Gastrocnemius medialis (tissue), 4 donors: ENCODE results near the gene THEMIS2. TPM values are rescaled to one million over a fixed set of nuclear protein-coding genes. Genes with fewer than 3 reads are reported as not detected.

Source experiments
- ATAC-seq, 2 donors: fragments of 150-250 bp; one replicate each; pipeline ENCODE4 v1.9.1; 2016
- DNase-seq, 2 donors: peaks; one replicate each; pipeline ENCODE4 v3.0.0-alpha.2; 2019
- H3K27ac ChIP-seq, 4 donors: fragments of 200-600 bp; sonication (generic); 1 replicate in 1 of 4; 2 replicates in 3 of 4; pipeline ENCODE4 v1.5.1; 2016 to 2018; ENCODE audit warnings: mild to moderate bottlenecking in 2 of 4, moderate library complexity in 1 of 4
- H3K27me3 ChIP-seq, 3 donors: fragments of 200-600 bp; sonication (generic) in 2 of 3; 1 replicate in 1 of 3; 2 replicates in 2 of 3; pipeline versions ENCODE4 v1.5.1 to v1.6.0; 2016 to 2019; ENCODE audit warnings: mild to moderate bottlenecking in 1 of 3, moderate library complexity in 1 of 3
- H3K36me3 ChIP-seq, 2 donors: fragments of 200-600 bp; sonication (generic) in 1 of 2; one replicate each; pipeline ENCODE4 v1.5.1; 2017 to 2018
- H3K4me1 ChIP-seq, 2 donors: fragments of 200-600 bp; sonication (generic) in 1 of 2; one replicate each; pipeline ENCODE4 v1.5.1; 2016 to 2017; ENCODE audit warnings: mild to moderate bottlenecking in 2 of 2
- H3K4me3 ChIP-seq, 4 donors: fragments of 200-600 bp; sonication (generic) in 3 of 4; 1 replicate in 1 of 4; 2 replicates in 3 of 4; pipeline ENCODE4 v1.5.1; 2016 to 2019; ENCODE audit warnings: mild to moderate bottlenecking in 2 of 4
- H3K9me3 ChIP-seq, 3 donors: fragments of 200-600 bp; sonication (generic) in 2 of 3; 1 replicate in 1 of 3; 2 replicates in 2 of 3; pipeline ENCODE4 v1.5.1; 2016 to 2019
- POLR2A ChIP-seq, 2 donors: fragments of 450-650 bp; IDR thresholded peaks; one replicate each; pipeline ENCODE4 v1.6.1; 2017; ENCODE audit warnings: antibody characterized with exemption in 2 of 2, mild to moderate bottlenecking in 2 of 2, moderate library complexity in 2 of 2
- in situ Hi-C, 4 donors: fragments of 200-750 bp; cut with MboI; loops; one replicate each; pipeline versions ENCODE4 v1.15.0 to v1.8.0; 2017; ENCODE audit warnings: low sequenced_read_pairs in 4 of 4
- intact Hi-C: fragments of 100-400 bp; cut with DNase I; formaldehyde crosslinking; loops from one replicate; pipeline ENCODE4 v1.15.1; 2023; ENCODE audit warnings: low total_unique reads
- total RNA-seq, 4 donors: library from RNA; depleted of rRNA; stranded (reverse); fragments of >200 nt; gene quantifications; one replicate each; pipeline versions ENCODE4 v1.1.0 to v1.2.3, GENCODE V29; 2016
- TF ChIP-seq, protein P1 (sequence below), 5 experiments: fragments of 450-650 bp in 3 of 5; fragments of 200-600 bp in 2 of 5; sonication (generic) in 2 of 5; IDR thresholded peaks in 4 of 5; conservative IDR thresholded peaks in 1 of 5; 1 replicate in 4 of 5; 2 replicates in 1 of 5; pipeline ENCODE4 v1.5.1; 2016 to 2019; ENCODE audit warnings: antibody characterized with exemption in 5 of 5, mild to moderate bottlenecking in 3 of 5, moderate library complexity in 3 of 5

The THEMIS2 gene
- total RNA-seq, 4 donors from 2014 or later: 2.3 to 10.8 (median 7.6) TPM

- DNase-seq (no peak), ATAC-seq (no peak)
- H3K4me1 ChIP-seq: no peaks in the 10 kb centered on the region
- intact Hi-C loops: no loop called here
- TF ChIP-seq POLR2A (IDR thresholded peaks at IDR 0.05): no peak
- TF ChIP-seq, protein P1, sequence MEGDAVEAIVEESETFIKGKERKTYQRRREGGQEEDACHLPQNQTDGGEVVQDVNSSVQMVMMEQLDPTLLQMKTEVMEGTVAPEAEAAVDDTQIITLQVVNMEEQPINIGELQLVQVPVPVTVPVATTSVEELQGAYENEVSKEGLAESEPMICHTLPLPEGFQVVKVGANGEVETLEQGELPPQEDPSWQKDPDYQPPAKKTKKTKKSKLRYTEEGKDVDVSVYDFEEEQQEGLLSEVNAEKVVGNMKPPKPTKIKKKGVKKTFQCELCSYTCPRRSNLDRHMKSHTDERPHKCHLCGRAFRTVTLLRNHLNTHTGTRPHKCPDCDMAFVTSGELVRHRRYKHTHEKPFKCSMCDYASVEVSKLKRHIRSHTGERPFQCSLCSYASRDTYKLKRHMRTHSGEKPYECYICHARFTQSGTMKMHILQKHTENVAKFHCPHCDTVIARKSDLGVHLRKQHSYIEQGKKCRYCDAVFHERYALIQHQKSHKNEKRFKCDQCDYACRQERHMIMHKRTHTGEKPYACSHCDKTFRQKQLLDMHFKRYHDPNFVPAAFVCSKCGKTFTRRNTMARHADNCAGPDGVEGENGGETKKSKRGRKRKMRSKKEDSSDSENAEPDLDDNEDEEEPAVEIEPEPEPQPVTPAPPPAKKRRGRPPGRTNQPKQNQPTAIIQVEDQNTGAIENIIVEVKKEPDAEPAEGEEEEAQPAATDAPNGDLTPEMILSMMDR (IDR thresholded peaks at IDR 0.05 in 4 of 5, conservative IDR thresholded peaks at IDR 0.05 in 1 of 5): no peak
- H3K4me3 ChIP-seq: no peak overlapping the region
- H3K27me3 ChIP-seq: no peaks in the 10 kb centered on the region
- in situ Hi-C loops: no loop called here
- H3K9me3 ChIP-seq: no peaks in the 10 kb centered on the region
- no peaks in the 10 kb centered on the region for H3K36me3 ChIP-seq
- no peak overlapping the region for H3K27ac ChIP-seq
Observed at GRCh38 chr1:27879374-27880082, 7.2 kb downstream of the THEMIS2 start.

DNA sequence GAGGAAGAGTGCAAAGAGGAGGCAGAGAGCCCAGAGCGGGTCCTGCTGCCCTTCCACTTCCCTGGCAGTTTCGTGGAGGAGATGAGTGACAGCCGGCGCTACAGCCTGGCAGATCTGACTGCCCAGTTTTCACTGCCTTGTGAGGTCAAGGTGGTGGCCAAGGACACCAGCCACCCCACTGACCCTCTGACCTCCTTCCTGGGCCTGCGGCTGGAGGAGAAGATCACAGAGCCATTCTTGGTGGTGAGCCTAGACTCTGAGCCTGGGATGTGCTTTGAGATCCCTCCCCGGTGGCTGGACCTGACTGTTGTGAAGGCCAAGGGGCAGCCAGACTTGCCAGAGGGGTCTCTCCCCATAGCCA, 10.2 kb downstream of the THEMIS2 start:
- Histone ChIP-seq H3K9me3 (no peaks in the 10 kb centered on the region), H3K27me3 (no peaks in the 10 kb centered on the region), H3K36me3 (no peaks in the 10 kb centered on the region), H3K4me1 (no peaks in the 10 kb centered on the region), H3K27ac (no peak overlapping the region), H3K4me3 (no peak overlapping the region)
- ATAC-seq (no peak), DNase-seq (no peak)
- TF ChIP-seq POLR2A (IDR thresholded peaks at IDR 0.05): no peak
- TF ChIP-seq, protein P1 (IDR thresholded peaks at IDR 0.05 in 4 of 5, conservative IDR thresholded peaks at IDR 0.05 in 1 of 5): no peak
- intact Hi-C loops: no loop called here
- in situ Hi-C loops: no loop called here

GRCh38 chr1:27883536-27883935, 11.2 kb downstream of the THEMIS2 start:
- no peaks in the 10 kb centered on the region for H3K27me3 ChIP-seq
- H3K36me3 ChIP-seq: no peaks in the 10 kb centered on the region
- no peak for DNase-seq
- TF ChIP-seq, protein P1 (IDR thresholded peaks at IDR 0.05 in 4 of 5, conservative IDR thresholded peaks at IDR 0.05 in 1 of 5): no peak
- H3K27ac ChIP-seq: no peak overlapping the region
- no peak overlapping the region for H3K4me3 ChIP-seq
- no peaks in the 10 kb centered on the region for H3K4me1 ChIP-seq
- H3K9me3 ChIP-seq: no peaks in the 10 kb centered on the region
- in situ Hi-C loops (no loop called here), intact Hi-C loops (no loop called here)
- no peak for ATAC-seq

- H3K4me3 ChIP-seq: no peak overlapping the region
- in situ Hi-C loops (no loop called here), intact Hi-C loops (no loop called here)
- H3K36me3 ChIP-seq: no peaks in the 10 kb centered on the region
- DNase-seq (peak in 1 of 2 donors; percentile 16), ATAC-seq (no peak)
- H3K27ac ChIP-seq: peak overlapping the region; percentile 2 to 46 (median 34)
- no peaks in the 10 kb centered on the region for H3K4me1 ChIP-seq
- H3K9me3 ChIP-seq: no peaks in the 10 kb centered on the region
- TF ChIP-seq, protein P1 (IDR thresholded peaks at IDR 0.05 in 4 of 5, conservative IDR thresholded peaks at IDR 0.05 in 1 of 5): no peak
- no peak for TF ChIP-seq POLR2A (IDR thresholded peaks at IDR 0.05)
- H3K27me3 ChIP-seq: no peaks in the 10 kb centered on the region
Observed at GRCh38 chr1:27884006-27884954, 11.9 kb downstream of the THEMIS2 start.
